NT2/D1 (cell line): ENCODE results near the gene AFAP1L1.

Experiments
- SUZ12 ChIP-seq: IDR thresholded peaks from 2 replicates; pipeline ENCODE4 v1.6.1; 2011; ENCODE audit not compliant: insufficient read length, insufficient read depth; ENCODE audit errors: extremely low read depth
- YY1 ChIP-seq: IDR thresholded peaks from 2 replicates; pipeline ENCODE4 v1.6.1; 2011; ENCODE audit not compliant: insufficient read length, insufficient read depth
- ZNF274 ChIP-seq: IDR thresholded peaks from 2 replicates; pipeline ENCODE4 v1.6.1; 2011; ENCODE audit warnings: mild to moderate bottlenecking, low read depth, low read length

GRCh38 chr5:149364719-149365118, 93.1 kb downstream of the AFAP1L1 start:
- TF ChIP-seq ZNF274 (no peak), YY1 (no peak), SUZ12 (no peak)
